GM23338 (cell line): ENCODE results near the gene KCNH5. TPM values are rescaled to one million over a fixed set of nuclear protein-coding genes. Genes with fewer than 3 reads are reported as not detected.

ENCODE experiments used
- ATAC-seq: fragments of 200-7000 bp; cut with Tn5 transposase; 3 replicates; pipeline ENCODE4 v1.9.1; 2020
- DNase-seq: peaks from one replicate; pipeline ENCODE4 v3.0.0-alpha.2; 2015; ENCODE audit warnings: low spot score
- H2AFZ ChIP-seq: fragments of 200-600 bp; sonication (generic); 2 replicates; pipeline ENCODE4 v1.8.0; 2016; ENCODE audit warnings: antibody characterized with exemption, mild to moderate bottlenecking, moderate library complexity
- H3F3A ChIP-seq: fragments of 200-600 bp; sonication (generic); replicated peaks from 2 replicates; pipeline ENCODE4 v1.8.0; 2017; ENCODE audit warnings: antibody characterized with exemption, mixed run types, low read depth
- H3K27ac ChIP-seq: fragments of 200-600 bp; sonication (generic); 2 replicates; pipeline ENCODE4 v1.6.1; 2016; ENCODE audit warnings: low read depth
- H3K27me3 ChIP-seq: fragments of 200-600 bp; sonication (generic); 2 replicates; pipeline ENCODE4 v1.8.0; 2016; ENCODE audit warnings: mild to moderate bottlenecking, mixed run types, moderate library complexity; ENCODE audit not compliant: insufficient read depth
- H3K36me3 ChIP-seq: fragments of 200-600 bp; sonication (generic); 2 replicates; pipeline ENCODE4 v1.8.0; 2016; ENCODE audit warnings: mild to moderate bottlenecking; ENCODE audit not compliant: insufficient read depth
- H3K4me1 ChIP-seq: fragments of 200-600 bp; sonication (generic); 2 replicates; pipeline ENCODE4 v1.8.0; 2016; ENCODE audit warnings: mild to moderate bottlenecking, moderate library complexity; ENCODE audit not compliant: insufficient read depth
- H3K4me2 ChIP-seq: fragments of 200-600 bp; sonication (generic); 2 replicates; pipeline ENCODE4 v1.7.1; 2017; ENCODE audit warnings: mixed run types
- H3K4me3 ChIP-seq: fragments of 200-600 bp; sonication (generic); 2 replicates; pipeline ENCODE4 v1.6.1; 2016; ENCODE audit warnings: mixed run types
- H3K79me2 ChIP-seq: fragments of 200-600 bp; sonication (generic); replicated peaks from 2 replicates; pipeline ENCODE4 v1.8.0; 2017; ENCODE audit warnings: mild to moderate bottlenecking; ENCODE audit not compliant: insufficient read depth
- H3K9me2 ChIP-seq: fragments of 200-600 bp; sonication (generic); 2 replicates; pipeline ENCODE4 v1.8.0; 2017; ENCODE audit not compliant: insufficient read depth
- H4K20me1 ChIP-seq: fragments of 200-600 bp; sonication (generic); replicated peaks from 2 replicates; pipeline ENCODE4 v1.8.0; 2017; ENCODE audit warnings: mild to moderate bottlenecking; ENCODE audit not compliant: insufficient read depth
- H3K27ac Mint-ChIP-seq: 2 replicates; pipeline ENCODE4 v1.8.0; 2020; ENCODE audit warnings: inconsistent platforms, mild to moderate bottlenecking, moderate library complexity, mixed read lengths
- H3K27me3 Mint-ChIP-seq: 3 replicates; pipeline ENCODE4 v1.8.0; 2022; ENCODE audit warnings: low read depth, mild to moderate bottlenecking, moderate library complexity, mixed read lengths, inconsistent platforms; ENCODE audit not compliant: insufficient read depth, poor library complexity
- H3K36me3 Mint-ChIP-seq: 3 replicates; pipeline ENCODE4 v1.8.0; 2021; ENCODE audit warnings: low read depth, mild to moderate bottlenecking, inconsistent platforms, moderate library complexity, mixed read lengths
- H3K4me1 Mint-ChIP-seq: 3 replicates; pipeline ENCODE4 v1.8.0; 2020; ENCODE audit warnings: mild to moderate bottlenecking, inconsistent platforms, mixed read lengths
- H3K4me3 Mint-ChIP-seq: 3 replicates; pipeline ENCODE4 v1.8.0; 2021; ENCODE audit warnings: moderate library complexity, mild to moderate bottlenecking, inconsistent platforms, mixed read lengths
- H3K9me3 Mint-ChIP-seq: 3 replicates; pipeline ENCODE4 v1.8.0; 2020; ENCODE audit warnings: moderate library complexity, mild to moderate bottlenecking, inconsistent platforms, mixed read lengths
- CTCF ChIP-seq, 2 experiments: fragments of 200-600 bp in 1 of 2; sonication (generic) in 1 of 2; conservative IDR thresholded peaks; 2 replicates each; pipeline versions ENCODE4 v1.5.1 to v1.6.1; 2016 to 2017; ENCODE audit warnings: antibody characterized with exemption in 2 of 2, low read depth in 2 of 2, mild to moderate bottlenecking in 2 of 2, moderate library complexity in 1 of 2
- EZH2 ChIP-seq: fragments of 200-600 bp; sonication (generic); IDR thresholded peaks from one replicate; pipeline ENCODE4 v1.8.0; 2017; ENCODE audit warnings: antibody characterized with exemption, mild to moderate bottlenecking, low read depth; ENCODE audit not compliant: unreplicated experiment
- EZH2phosphoT487 ChIP-seq: fragments of 200-600 bp; sonication (generic); IDR thresholded peaks from one replicate; pipeline ENCODE4 v1.8.1; 2018; ENCODE audit warnings: antibody characterized with exemption; ENCODE audit not compliant: unreplicated experiment
- NANOG ChIP-seq: IDR thresholded peaks from 2 replicates; pipeline ENCODE4 v1.6.1; 2016; ENCODE audit warnings: antibody characterized with exemption, borderline replicate concordance
- POLR2AphosphoS5 ChIP-seq: IDR thresholded peaks from 2 replicates; pipeline ENCODE4 v1.6.1; 2016; ENCODE audit warnings: antibody characterized with exemption, low read depth
- REST ChIP-seq: IDR thresholded peaks from one replicate; pipeline ENCODE4 v1.6.1; 2018; ENCODE audit warnings: antibody characterized with exemption; ENCODE audit not compliant: unreplicated experiment
- STAT1 ChIP-seq: IDR thresholded peaks from one replicate; pipeline ENCODE4 v1.6.1; 2016; ENCODE audit warnings: antibody characterized with exemption; ENCODE audit not compliant: unreplicated experiment
- ZNF114 ChIP-seq: fragments of 250-450 bp; sonication (Bioruptor Pico); IDR thresholded peaks from 2 replicates; pipeline ENCODE4 v1.5.0; 2020; ENCODE audit warnings: mild to moderate bottlenecking, moderate library complexity
- ZNF331 ChIP-seq: fragments of 250-450 bp; sonication (Bioruptor Pico); IDR thresholded peaks from 2 replicates; pipeline ENCODE4 v1.5.0; 2020; ENCODE audit warnings: low read depth, mild to moderate bottlenecking, moderate library complexity
- ZNF462 ChIP-seq: fragments of 250-450 bp; sonication (Bioruptor Pico); IDR thresholded peaks from 2 replicates; pipeline ENCODE4 v1.5.0; 2020; ENCODE audit warnings: mild to moderate bottlenecking, moderate library complexity
- polyA plus RNA-seq: library from polyadenylated mRNA; unstranded; fragments of >200 nt; fragmentation: Nextera tagmentation; extraction: Ambion mirVana; gene quantifications from 2 replicates; pipeline ENCODE4 v1.2.1, GENCODE V29; 2016
- total RNA-seq: library from RNA; depleted of rRNA; stranded (reverse); fragments of >200 nt; shearing (Covaris generic); gene quantifications from 2 replicates; pipeline ENCODE4 v1.2.3, GENCODE V29; 2014

The KCNH5 gene
- total and polyA plus RNA-seq, 2 experiments from 2014 or later: 0.71 to 0.83 TPM

- Mint-ChIP-seq H3K36me3 (peaks cover 18% of the 10 kb centered on the region; the same call in 2 of the 3 replicates), H3K27me3 (peaks cover 5% of the 10 kb centered on the region), H3K27ac (no peak overlapping the region), H3K4me3 (no peak overlapping the region), H3K9me3 (peaks cover 11% of the 10 kb centered on the region; the same call in 2 of the 3 replicates), H3K4me1 (peaks cover 41% of the 10 kb centered on the region)
- Histone ChIP-seq H4K20me1 (no peaks in the 10 kb centered on the region), H3K27ac (no peak overlapping the region), H3K4me3 (0 out of 2 replicates have a peak overlapping the region, but pooled peaks have one; percentile 21), H2AFZ (no peak overlapping the region), H3K4me1 (peaks cover 27% of the 10 kb centered on the region), H3K9me2 (peaks cover 9% of the 10 kb centered on the region), H3K79me2 (no peaks in the 10 kb centered on the region), H3K4me2 (peak overlapping the region; percentile 53), H3F3A (no peaks in the 10 kb centered on the region), H3K36me3 (no peaks in the 10 kb centered on the region), H3K27me3 (peaks cover 14% of the 10 kb centered on the region)
- peak; percentile 79 for ATAC-seq
- TF ChIP-seq EZH2 (no peak), NANOG (peak; percentile 57; the same call in 1 of the 2 replicates), ZNF331 (no peak)
- peak; percentile 59 for DNase-seq
These were observed 387.9 kb downstream of the KCNH5 start for GRCh38 chr14:62657376-62657775.

- peaks cover 9% of the 10 kb centered on the region for H3K9me2 ChIP-seq
- Mint-ChIP-seq H3K9me3 (peaks cover 7% of the 10 kb centered on the region; the same call in 2 of the 3 replicates), H3K27ac (no peak overlapping the region), H3K27me3 (peaks cover 5% of the 10 kb centered on the region), H3K4me3 (no peak overlapping the region), H3K36me3 (peaks cover 9% of the 10 kb centered on the region; the same call in 2 of the 3 replicates), H3K4me1 (peaks cover 32% of the 10 kb centered on the region)
- no peak overlapping the region for H2AFZ ChIP-seq
- H4K20me1 ChIP-seq: no peaks in the 10 kb centered on the region
- no peak overlapping the region for H3K4me2 ChIP-seq
- H3K4me1 ChIP-seq: peaks cover 20% of the 10 kb centered on the region
- no peaks in the 10 kb centered on the region for H3K36me3 ChIP-seq
- H3K4me3 ChIP-seq: no peak overlapping the region
- H3K27ac ChIP-seq: no peak overlapping the region
- H3K27me3 ChIP-seq: no peaks in the 10 kb centered on the region
- no peaks in the 10 kb centered on the region for H3F3A ChIP-seq
- ATAC-seq (no peak), DNase-seq (no peak)
- no peak for TF ChIP-seq NANOG
- TF ChIP-seq CTCF (conservative IDR thresholded peaks at IDR 0.05; ENCODE audit: low read depth in 2 of 2): no peak
- TF ChIP-seq ZNF331: no peak
- no peak for TF ChIP-seq STAT1
- no peak for TF ChIP-seq EZH2phosphoT487
- no peak for TF ChIP-seq ZNF114 (CRISPR knock-in tag)
- TF ChIP-seq EZH2: no peak
- TF ChIP-seq ZNF462 (CRISPR knock-in tag): no peak
- no peak for TF ChIP-seq REST
- no peak for TF ChIP-seq POLR2AphosphoS5
- H3K79me2 ChIP-seq: no peaks in the 10 kb centered on the region
These were observed 390.1 kb downstream of the KCNH5 start for GRCh38 chr14:62655166-62655565.
